SK-N-SH (cell line): Measurements from ENCODE around the gene ZNF182. TPM values are rescaled to one million over a fixed set of nuclear protein-coding genes. Genes with fewer than 3 reads are reported as not detected.
A peak's percentile ranks its signal among the peaks of the same experiment; 100 is the strongest.

Source experiments
- CTCF ChIA-PET: fragments of 300-600, 350-600 bp; formaldehyde crosslinking; extraction: SDS; loops from one replicate; lab custom pipeline; 2021; lab: Yijun Ruan, JAX
- POLR2A ChIA-PET: fragments of 350-600 bp; sonication (Branson Sonifier 250); formaldehyde crosslinking; extraction: SDS; loops from one replicate; lab custom pipeline; 2020; ENCODE audit warnings: antibody characterized with exemption, inconsistent platforms; lab: Yijun Ruan, JAX
- DNase-seq: peaks from one replicate; pipeline ENCODE4 v3.0.0; 2012
- H2AFZ ChIP-seq: fragments of 200-600 bp; sonication (generic); 2 replicates; pipeline ENCODE4 v1.8.1; 2016; ENCODE audit warnings: antibody characterized with exemption, mild to moderate bottlenecking, low read depth
- H3F3A ChIP-seq: fragments of 200-600 bp; sonication (generic); replicated peaks from 2 replicates; pipeline ENCODE3; 2016; ENCODE audit warnings: antibody characterized with exemption, mild to moderate bottlenecking; ENCODE audit not compliant: insufficient read depth
- H3K27ac ChIP-seq, 2 experiments: fragments of 200-500 bp in 1 of 2; fragments of 200-600 bp in 1 of 2; sonication (Bioruptor generic) in 1 of 2; sonication (generic), shearing (Covaris generic) in 1 of 2; 2 replicates each; pipeline versions ENCODE4 v1.5.1 to v1.6.1; 2014 to 2016; ENCODE audit warnings: low read depth in 2 of 2, inconsistent platforms in 1 of 2, low read length in 1 of 2, mild to moderate bottlenecking in 1 of 2, mixed read lengths in 1 of 2
- H3K27me3 ChIP-seq: fragments of 200-600 bp; sonication (generic), shearing (Covaris generic); 2 replicates; pipeline ENCODE4 v1.6.1; 2016; ENCODE audit warnings: mixed run types; ENCODE audit not compliant: insufficient read depth
- H3K36me3 ChIP-seq, 2 experiments: fragments of 200-500 bp in 1 of 2; fragments of 200-600 bp in 1 of 2; sonication (Bioruptor generic) in 1 of 2; sonication (generic) in 1 of 2; replicated peaks in 1 of 2; 2 replicates each; pipeline versions ENCODE3 to v1.5.1; 2014 to 2016; ENCODE audit warnings: low read length in 1 of 2, mild to moderate bottlenecking in 1 of 2; ENCODE audit not compliant: insufficient read depth in 2 of 2, control insufficient read depth in 1 of 2
- H3K4me1 ChIP-seq, 2 experiments: fragments of 200-500 bp in 1 of 2; fragments of 200-600 bp in 1 of 2; sonication (Bioruptor generic) in 1 of 2; sonication (generic), shearing (Covaris generic) in 1 of 2; 2 replicates each; pipeline versions ENCODE4 v1.5.1 to v1.6.1; 2014 to 2016; ENCODE audit warnings: low read depth in 1 of 2, low read length in 1 of 2, mixed run types in 1 of 2; ENCODE audit not compliant: insufficient read depth in 2 of 2, control insufficient read depth in 1 of 2
- H3K4me2 ChIP-seq: fragments of 200-600 bp; sonication (generic), shearing (Covaris generic); 2 replicates; pipeline ENCODE4 v1.6.1; 2017; ENCODE audit warnings: mixed run types
- H3K4me3 ChIP-seq, 2 experiments: fragments of 200-500 bp in 1 of 2; fragments of 200-600 bp in 1 of 2; sonication (Bioruptor generic) in 1 of 2; sonication (generic), shearing (Covaris generic) in 1 of 2; 2 replicates each; pipeline versions ENCODE4 v1.5.1 to v1.8.1; 2014 to 2016; ENCODE audit warnings: low read depth in 2 of 2, inconsistent platforms in 1 of 2, low read length in 1 of 2, mild to moderate bottlenecking in 1 of 2, mixed read lengths in 1 of 2, moderate library complexity in 1 of 2
- H3K79me2 ChIP-seq: fragments of 200-600 bp; sonication (generic); 2 replicates; pipeline ENCODE4 v1.8.1; 2017; ENCODE audit warnings: mild to moderate bottlenecking; ENCODE audit not compliant: insufficient read depth
- H3K9ac ChIP-seq: fragments of 200-600 bp; sonication (generic); 2 replicates; pipeline ENCODE4 v1.6.1; 2017; ENCODE audit warnings: mixed run types
- H3K9me2 ChIP-seq: fragments of 200-600 bp; sonication (generic); 2 replicates; pipeline ENCODE4 v1.6.1; 2017; ENCODE audit warnings: mixed run types
- H3K9me3 ChIP-seq: fragments of 200-600 bp; sonication (generic); 2 replicates; pipeline ENCODE4 v1.6.1; 2017; ENCODE audit warnings: mixed run types, mild to moderate bottlenecking, moderate library complexity
- H4K20me1 ChIP-seq: fragments of 200-600 bp; sonication (generic); 2 replicates; pipeline ENCODE4 v1.6.1; 2017; ENCODE audit warnings: mild to moderate bottlenecking, mixed run types; ENCODE audit not compliant: insufficient read depth
- CHD2 ChIP-seq: fragments of 150-350 bp; IDR thresholded peaks from 2 replicates; pipeline ENCODE4 v1.6.1; 2018; ENCODE audit warnings: low read length; ENCODE audit not compliant: partially characterized antibody
- EP300 ChIP-seq, 2 experiments: IDR thresholded peaks; 2 replicates each; pipeline versions ENCODE4 v1.4.0 to v1.6.1; 2012; ENCODE audit warnings: borderline replicate concordance in 1 of 2, low read depth in 1 of 2, low read length in 1 of 2
- GATA2 ChIP-seq: sonication (generic); formaldehyde crosslinking; IDR thresholded peaks from 2 replicates; pipeline ENCODE4 v1.5.0; 2020; ENCODE audit warnings: mild to moderate bottlenecking, missing genetic modification reagents
- MEF2A ChIP-seq: IDR thresholded peaks from 2 replicates; pipeline ENCODE4 v1.4.0; 2012; ENCODE audit warnings: low read depth, borderline replicate concordance
- NRF1 ChIP-seq: IDR thresholded peaks from 2 replicates; pipeline ENCODE4 v1.6.1; 2012; ENCODE audit warnings: low read depth, mild to moderate bottlenecking, low read length
- POLR2AphosphoS5 ChIP-seq: IDR thresholded peaks from 2 replicates; pipeline ENCODE4 v1.6.1; 2012; ENCODE audit warnings: low read depth, low read length
- RAD21 ChIP-seq: IDR thresholded peaks from 2 replicates; pipeline ENCODE4 v1.6.1; 2012; ENCODE audit warnings: mild to moderate bottlenecking, low read length
- RCOR1 ChIP-seq: fragments of 150-350 bp; IDR thresholded peaks from 2 replicates; pipeline ENCODE4 v1.6.1; 2017; ENCODE audit warnings: antibody characterized with exemption, low read length
- SIN3A ChIP-seq: IDR thresholded peaks from 2 replicates; pipeline ENCODE4 v1.6.1; 2012; ENCODE audit warnings: low read depth, mild to moderate bottlenecking, low read length, moderate library complexity, borderline replicate concordance
- SMC3 ChIP-seq: IDR thresholded peaks from 2 replicates; pipeline ENCODE4 v1.6.1; 2012; ENCODE audit warnings: low read depth, low read length, improper control_type of control experiment
- TAF1 ChIP-seq: IDR thresholded peaks from 2 replicates; pipeline ENCODE4 v1.6.1; 2012; ENCODE audit warnings: low read depth, mild to moderate bottlenecking, low read length, moderate library complexity, borderline replicate concordance
- TCF12 ChIP-seq: IDR thresholded peaks from 2 replicates; pipeline ENCODE4 v1.4.0; 2012
- TEAD4 ChIP-seq: IDR thresholded peaks from 2 replicates; pipeline ENCODE4 v1.4.0; 2012; ENCODE audit warnings: mild to moderate bottlenecking, borderline replicate concordance; ENCODE audit not compliant: insufficient read depth
- WGBS: methylation state at CpG from one replicate; pipeline ENCODE4 v1.1.6; 2017; ENCODE audit warnings: low lambda C conversion rate; 5-methylcytosine and 5-hydroxymethylcytosine counted together
- polyA plus RNA-seq, 3 experiments: library from polyadenylated mRNA; depleted of rRNA; stranded (reverse); fragments of >200 nt; gene quantifications; 2 replicates each; pipeline ENCODE4 v1.2.3, GENCODE V29; 2012
- TF ChIP-seq, protein P1 (sequence below): IDR thresholded peaks from 2 replicates; pipeline ENCODE4 v1.6.1; 2012; ENCODE audit warnings: mild to moderate bottlenecking, low read depth, low read length, moderate library complexity
- TF ChIP-seq, protein P2 (sequence below): fragments of 200-600 bp; sonication (generic); IDR thresholded peaks from 2 replicates; pipeline ENCODE4 v1.6.1; 2017; ENCODE audit warnings: antibody characterized with exemption, mild to moderate bottlenecking, moderate library complexity
- TF ChIP-seq, protein P3 (sequence below): IDR thresholded peaks from 2 replicates; pipeline ENCODE4; 2012
- TF ChIP-seq, protein P4 (sequence below): fragments of 150-350 bp; IDR thresholded peaks from 2 replicates; pipeline ENCODE4 v1.6.1; 2017; ENCODE audit warnings: antibody characterized with exemption, low read length, low read depth, borderline replicate concordance

The ZNF182 gene
- polyA plus RNA-seq, 1 of the 3 experiments (the other 2 are of a cell fraction): 2.1 TPM

DNA sequence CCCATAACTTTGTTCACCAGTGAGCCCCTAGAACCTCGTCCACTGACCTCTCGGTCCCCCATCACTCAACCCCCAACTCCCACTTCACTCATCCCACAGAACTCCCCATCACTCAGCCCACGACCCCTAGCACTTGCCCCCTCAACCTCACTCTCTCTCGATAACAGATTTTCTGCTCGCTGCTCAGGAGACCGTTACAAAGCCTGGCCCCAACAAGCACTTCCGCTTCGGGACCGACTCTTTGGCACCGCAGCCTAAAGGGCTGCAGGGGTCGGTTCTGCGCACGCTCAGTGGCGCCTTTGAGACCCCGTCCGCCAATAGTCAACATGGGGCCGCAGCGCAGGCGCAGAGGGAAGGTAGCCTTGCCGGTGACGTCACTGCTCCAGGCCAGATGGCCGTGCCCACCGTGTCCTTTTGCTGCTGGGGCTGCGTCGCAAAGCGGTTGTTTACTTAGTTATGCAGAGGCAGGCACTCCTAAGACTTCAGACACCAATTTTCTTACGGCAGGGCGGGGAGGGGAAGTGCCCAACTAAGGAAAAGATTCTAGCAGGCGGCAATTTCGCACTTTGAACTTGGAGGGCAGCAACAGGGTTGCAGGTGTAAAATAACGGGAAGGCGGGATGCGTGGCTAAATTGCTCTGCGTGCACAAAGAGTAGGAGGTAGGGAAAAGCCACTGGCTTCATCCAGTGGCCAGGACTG is at the start of gene ZNF182 (continued):
- TF ChIP-seq RCOR1 (0 out of 2 replicates have a peak, but pooled peaks have one; percentile 33), GATA2 (no peak), RAD21 (no peak), EP300 (IDR thresholded peaks at IDR 0.05; ENCODE audit: borderline replicate concordance in 1 of 2, low read depth in 1 of 2, low read length in 1 of 2) (no peak), CHD2 (peak; percentile 11)

DNA sequence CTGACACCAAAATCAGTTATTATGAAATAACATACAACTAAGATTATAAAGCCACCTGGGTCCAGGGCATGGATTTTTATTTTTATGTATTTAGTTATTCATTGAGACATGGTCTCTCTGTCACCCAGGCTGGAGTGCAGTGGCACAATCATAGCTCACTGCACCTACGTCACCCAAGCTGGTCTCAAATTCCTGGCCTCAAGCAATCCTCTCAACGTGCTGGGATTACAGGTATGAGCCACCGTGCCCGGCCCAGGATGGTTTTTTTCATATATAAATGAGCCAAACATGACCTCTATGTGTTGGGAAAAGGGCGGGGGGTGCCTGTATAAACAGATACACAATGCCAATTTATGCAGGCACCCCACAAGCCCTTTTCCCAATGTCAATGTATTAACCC is 43.1 kb upstream of the ZNF182 start:
- Histone ChIP-seq H4K20me1 (no peaks in the 10 kb centered on the region), H3K4me1 (no peaks in the 10 kb centered on the region; a peak in 1 of 4 replicates), H3K4me3 (no peak overlapping the region), H3K36me3 (no peaks in the 10 kb centered on the region), H3K9me2 (no peaks in the 10 kb centered on the region), H3K9me3 (no peaks in the 10 kb centered on the region), H3K79me2 (no peaks in the 10 kb centered on the region), H3K4me2 (no peak overlapping the region), H3K9ac (no peak overlapping the region), H3K27me3 (no peaks in the 10 kb centered on the region; the same call in 1 of the 2 replicates), H2AFZ (no peak overlapping the region), H3K27ac (no peak overlapping the region), H3F3A (no peaks in the 10 kb centered on the region)
- ChIA-PET CTCF (interaction anchor here (0.7 kb wide), 1 partner anchor 22 kb away, joined by 3 read pairs; no protein-coding TSS in a partner anchor), POLR2A (no interaction called here)
- DNase-seq: no peak
- TF ChIP-seq SIN3A (no peak), TAF1 (no peak), MEF2A (no peak), NRF1 (no peak), TCF12 (no peak), TEAD4 (no peak), SMC3 (no peak), POLR2AphosphoS5 (no peak)
- TF ChIP-seq, protein P1, sequence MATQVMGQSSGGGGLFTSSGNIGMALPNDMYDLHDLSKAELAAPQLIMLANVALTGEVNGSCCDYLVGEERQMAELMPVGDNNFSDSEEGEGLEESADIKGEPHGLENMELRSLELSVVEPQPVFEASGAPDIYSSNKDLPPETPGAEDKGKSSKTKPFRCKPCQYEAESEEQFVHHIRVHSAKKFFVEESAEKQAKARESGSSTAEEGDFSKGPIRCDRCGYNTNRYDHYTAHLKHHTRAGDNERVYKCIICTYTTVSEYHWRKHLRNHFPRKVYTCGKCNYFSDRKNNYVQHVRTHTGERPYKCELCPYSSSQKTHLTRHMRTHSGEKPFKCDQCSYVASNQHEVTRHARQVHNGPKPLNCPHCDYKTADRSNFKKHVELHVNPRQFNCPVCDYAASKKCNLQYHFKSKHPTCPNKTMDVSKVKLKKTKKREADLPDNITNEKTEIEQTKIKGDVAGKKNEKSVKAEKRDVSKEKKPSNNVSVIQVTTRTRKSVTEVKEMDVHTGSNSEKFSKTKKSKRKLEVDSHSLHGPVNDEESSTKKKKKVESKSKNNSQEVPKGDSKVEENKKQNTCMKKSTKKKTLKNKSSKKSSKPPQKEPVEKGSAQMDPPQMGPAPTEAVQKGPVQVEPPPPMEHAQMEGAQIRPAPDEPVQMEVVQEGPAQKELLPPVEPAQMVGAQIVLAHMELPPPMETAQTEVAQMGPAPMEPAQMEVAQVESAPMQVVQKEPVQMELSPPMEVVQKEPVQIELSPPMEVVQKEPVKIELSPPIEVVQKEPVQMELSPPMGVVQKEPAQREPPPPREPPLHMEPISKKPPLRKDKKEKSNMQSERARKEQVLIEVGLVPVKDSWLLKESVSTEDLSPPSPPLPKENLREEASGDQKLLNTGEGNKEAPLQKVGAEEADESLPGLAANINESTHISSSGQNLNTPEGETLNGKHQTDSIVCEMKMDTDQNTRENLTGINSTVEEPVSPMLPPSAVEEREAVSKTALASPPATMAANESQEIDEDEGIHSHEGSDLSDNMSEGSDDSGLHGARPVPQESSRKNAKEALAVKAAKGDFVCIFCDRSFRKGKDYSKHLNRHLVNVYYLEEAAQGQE: no peak
- TF ChIP-seq, protein P2, sequence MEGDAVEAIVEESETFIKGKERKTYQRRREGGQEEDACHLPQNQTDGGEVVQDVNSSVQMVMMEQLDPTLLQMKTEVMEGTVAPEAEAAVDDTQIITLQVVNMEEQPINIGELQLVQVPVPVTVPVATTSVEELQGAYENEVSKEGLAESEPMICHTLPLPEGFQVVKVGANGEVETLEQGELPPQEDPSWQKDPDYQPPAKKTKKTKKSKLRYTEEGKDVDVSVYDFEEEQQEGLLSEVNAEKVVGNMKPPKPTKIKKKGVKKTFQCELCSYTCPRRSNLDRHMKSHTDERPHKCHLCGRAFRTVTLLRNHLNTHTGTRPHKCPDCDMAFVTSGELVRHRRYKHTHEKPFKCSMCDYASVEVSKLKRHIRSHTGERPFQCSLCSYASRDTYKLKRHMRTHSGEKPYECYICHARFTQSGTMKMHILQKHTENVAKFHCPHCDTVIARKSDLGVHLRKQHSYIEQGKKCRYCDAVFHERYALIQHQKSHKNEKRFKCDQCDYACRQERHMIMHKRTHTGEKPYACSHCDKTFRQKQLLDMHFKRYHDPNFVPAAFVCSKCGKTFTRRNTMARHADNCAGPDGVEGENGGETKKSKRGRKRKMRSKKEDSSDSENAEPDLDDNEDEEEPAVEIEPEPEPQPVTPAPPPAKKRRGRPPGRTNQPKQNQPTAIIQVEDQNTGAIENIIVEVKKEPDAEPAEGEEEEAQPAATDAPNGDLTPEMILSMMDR: no peak
- TF ChIP-seq, protein P3, sequence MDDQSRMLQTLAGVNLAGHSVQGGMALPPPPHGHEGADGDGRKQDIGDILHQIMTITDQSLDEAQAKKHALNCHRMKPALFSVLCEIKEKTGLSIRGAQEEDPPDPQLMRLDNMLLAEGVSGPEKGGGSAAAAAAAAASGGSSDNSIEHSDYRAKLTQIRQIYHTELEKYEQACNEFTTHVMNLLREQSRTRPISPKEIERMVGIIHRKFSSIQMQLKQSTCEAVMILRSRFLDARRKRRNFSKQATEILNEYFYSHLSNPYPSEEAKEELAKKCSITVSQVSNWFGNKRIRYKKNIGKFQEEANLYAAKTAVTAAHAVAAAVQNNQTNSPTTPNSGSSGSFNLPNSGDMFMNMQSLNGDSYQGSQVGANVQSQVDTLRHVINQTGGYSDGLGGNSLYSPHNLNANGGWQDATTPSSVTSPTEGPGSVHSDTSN: no peak
- TF ChIP-seq, protein P4, sequence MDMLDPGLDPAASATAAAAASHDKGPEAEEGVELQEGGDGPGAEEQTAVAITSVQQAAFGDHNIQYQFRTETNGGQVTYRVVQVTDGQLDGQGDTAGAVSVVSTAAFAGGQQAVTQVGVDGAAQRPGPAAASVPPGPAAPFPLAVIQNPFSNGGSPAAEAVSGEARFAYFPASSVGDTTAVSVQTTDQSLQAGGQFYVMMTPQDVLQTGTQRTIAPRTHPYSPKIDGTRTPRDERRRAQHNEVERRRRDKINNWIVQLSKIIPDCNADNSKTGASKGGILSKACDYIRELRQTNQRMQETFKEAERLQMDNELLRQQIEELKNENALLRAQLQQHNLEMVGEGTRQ: no peak
- 61% methylated on average over 4 of the region's 5 CpGs for WGBS
